K562 treated with DMSO at 1 percent for 24 hours (cell line): ENCODE results near the gene FZD7. TPM values are rescaled to one million over a fixed set of nuclear protein-coding genes. Genes with fewer than 3 reads are reported as not detected.

Experiments
- total RNA-seq: library from RNA; unstranded; fragments of 300-600 nt; gene quantifications from 2 replicates; pipeline ENCODE4 v1.2.3, GENCODE V29; 2022; ENCODE audit warnings: low read depth; ENCODE audit not compliant: insufficient read depth

FZD7 gene
- total RNA-seq, result 8.7 and 9.6 TPM in 2 replicates

GRCh38 chr2:202033317-202034248 is at the start of gene FZD7:
TSS of gene FZD7 (plus strand) at chr2:202033855. CDS start at chr2:202034648, 793 bp downstream.

GRCh38 chr2:202072737-202073401 is 39.2 kb downstream of the FZD7 start, which contains the start of gene KIAA2012:
TSS of gene KIAA2012 (plus strand) at chr2:202073255. CDS start at chr2:202073628, 373 bp downstream.

Other genes with a start within 250 kb of the FZD7 start
- not detected in 2 replicates for gene CDK15, start 227.3 kb upstream of the FZD7 start, total RNA-seq
- not detected in 2 replicates for gene KIAA2012, start 39.4 kb downstream of the FZD7 start, total RNA-seq
- 33.8 and 45.6 TPM in 2 replicates for gene SUMO1, start 204.7 kb downstream of the FZD7 start, total RNA-seq
- gene NOP58, start 231.9 kb downstream of the FZD7 start, total RNA-seq, result 45.9 and 46.2 TPM in 2 replicates